Measurements from ENCODE around the gene VIPAS39. TPM values are rescaled to one million over a fixed set of nuclear protein-coding genes. Genes with fewer than 3 reads are reported as not detected.

The VIPAS39 gene
- total and polyA plus RNA-seq, 9 of the 15 experiments (the other 6 are each of a cell fraction or from before 2014, with no cell fraction given) = 5.7 to 25.6 (median 9.9) TPM

DNA sequence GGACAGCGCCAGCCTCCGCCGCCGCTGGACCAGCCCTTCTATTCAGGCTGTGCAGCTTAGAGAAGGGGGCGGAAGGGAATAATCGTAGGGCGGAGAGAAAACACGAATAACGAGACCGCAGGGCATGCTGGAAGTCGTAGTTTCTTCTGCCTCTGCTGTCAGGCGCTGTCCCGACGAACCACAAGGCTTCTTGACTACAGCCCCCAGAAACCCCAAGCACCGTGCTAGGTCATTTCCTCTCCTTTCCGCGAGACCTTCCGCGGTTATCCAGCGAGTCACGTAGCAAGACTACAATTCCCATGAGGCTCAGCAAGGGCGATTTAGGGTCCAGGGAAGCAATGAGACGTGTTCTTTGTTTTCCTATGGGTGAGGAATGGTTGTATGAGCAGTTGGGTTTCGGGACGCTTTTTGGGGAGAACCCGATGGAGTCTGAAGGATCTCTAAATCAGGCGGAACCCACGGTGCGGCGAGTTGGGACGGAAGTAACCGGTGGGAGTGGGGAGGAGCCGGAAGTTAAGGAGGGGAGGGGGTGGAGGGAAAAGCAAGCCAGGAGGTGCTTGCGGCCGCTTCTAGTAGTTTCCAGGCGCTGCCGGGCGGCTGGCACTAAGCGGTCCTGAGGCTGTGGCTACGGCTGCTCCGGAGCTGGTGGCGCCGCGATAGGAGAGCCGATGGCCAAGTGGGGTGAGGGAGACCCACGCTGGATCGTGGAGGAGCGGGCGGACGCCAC is at the start of gene VIPAS39, which contains the start of gene AHSA1 (continued):
- TF ChIP-seq PHF21A (IDR thresholded peaks at IDR 0.05; ENCODE audit: borderline replicate concordance, low read depth) (no peak), TAF9B (IDR thresholded peaks at IDR 0.05; ENCODE audit: partially characterized antibody) (peak; percentile 25), HMGXB4 (CRISPR knock-in tag; IDR thresholded peaks at IDR 0.05) (no peak), HNRNPK (IDR thresholded peaks at IDR 0.05; ENCODE audit: low read depth, low read length, poor library complexity, severe bottlenecking) (no peak), POLR3G (IDR thresholded peaks at IDR 0.05; ENCODE audit: extremely low read depth, insufficient read length, insufficient replicate concordance) (no peak), MYC (IDR thresholded peaks at IDR 0.05; ENCODE audit: low read depth, low read length) (no peak), MYC (CRISPR knock-in tag; IDR thresholded peaks at IDR 0.05; ENCODE audit: borderline replicate concordance, low read depth) (no peak), XRCC4 (IDR thresholded peaks at IDR 0.05; ENCODE audit: extremely low read depth, insufficient read depth, insufficient read length) (no peak), USF2 (CRISPR knock-in tag; IDR thresholded peaks at IDR 0.05) (no peak), DDX20 (tag; IDR thresholded peaks at IDR 0.05; ENCODE audit: low read depth) (no peak), ZNF134 (CRISPR knock-in tag; conservative IDR thresholded peaks at IDR 0.05) (no peak), MIER1 (IDR thresholded peaks at IDR 0.05; ENCODE audit: low read depth) (no peak), MXI1 (IDR thresholded peaks at IDR 0.05; ENCODE audit: low read depth, low read length) (no peak; the same call in 1 of the 2 replicates), GTF2F1 (IDR thresholded peaks at IDR 0.05; ENCODE audit: low read depth, low read length) (no peak), RFX1 (IDR thresholded peaks at IDR 0.05) (no peak), ZKSCAN8 (CRISPR knock-in tag; IDR thresholded peaks at IDR 0.05) (no peak)
- TF ChIP-seq, protein P1, sequence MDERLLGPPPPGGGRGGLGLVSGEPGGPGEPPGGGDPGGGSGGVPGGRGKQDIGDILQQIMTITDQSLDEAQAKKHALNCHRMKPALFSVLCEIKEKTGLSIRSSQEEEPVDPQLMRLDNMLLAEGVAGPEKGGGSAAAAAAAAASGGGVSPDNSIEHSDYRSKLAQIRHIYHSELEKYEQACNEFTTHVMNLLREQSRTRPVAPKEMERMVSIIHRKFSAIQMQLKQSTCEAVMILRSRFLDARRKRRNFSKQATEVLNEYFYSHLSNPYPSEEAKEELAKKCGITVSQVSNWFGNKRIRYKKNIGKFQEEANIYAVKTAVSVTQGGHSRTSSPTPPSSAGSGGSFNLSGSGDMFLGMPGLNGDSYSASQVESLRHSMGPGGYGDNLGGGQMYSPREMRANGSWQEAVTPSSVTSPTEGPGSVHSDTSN (CRISPR knock-in tag; IDR thresholded peaks at IDR 0.05; ENCODE audit: low read depth) = no peak
- TF ChIP-seq, protein P1 (tag; conservative IDR thresholded peaks at IDR 0.05; ENCODE audit: low read depth) = no peak
- TF ChIP-seq, protein P2, sequence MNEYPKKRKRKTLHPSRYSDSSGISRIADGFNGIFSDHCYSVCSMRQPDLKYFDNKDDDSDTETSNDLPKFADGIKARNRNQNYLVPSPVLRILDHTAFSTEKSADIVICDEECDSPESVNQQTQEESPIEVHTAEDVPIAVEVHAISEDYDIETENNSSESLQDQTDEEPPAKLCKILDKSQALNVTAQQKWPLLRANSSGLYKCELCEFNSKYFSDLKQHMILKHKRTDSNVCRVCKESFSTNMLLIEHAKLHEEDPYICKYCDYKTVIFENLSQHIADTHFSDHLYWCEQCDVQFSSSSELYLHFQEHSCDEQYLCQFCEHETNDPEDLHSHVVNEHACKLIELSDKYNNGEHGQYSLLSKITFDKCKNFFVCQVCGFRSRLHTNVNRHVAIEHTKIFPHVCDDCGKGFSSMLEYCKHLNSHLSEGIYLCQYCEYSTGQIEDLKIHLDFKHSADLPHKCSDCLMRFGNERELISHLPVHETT (CRISPR knock-in tag; conservative IDR thresholded peaks at IDR 0.05 in 1 of 2, IDR thresholded peaks at IDR 0.05 in 1 of 2) = peak in 1 of 2 experiments; percentile 51; a peak in 1 of 4 replicates
- TF ChIP-seq, protein P3, sequence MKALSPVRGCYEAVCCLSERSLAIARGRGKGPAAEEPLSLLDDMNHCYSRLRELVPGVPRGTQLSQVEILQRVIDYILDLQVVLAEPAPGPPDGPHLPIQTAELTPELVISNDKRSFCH (CRISPR knock-in tag; IDR thresholded peaks at IDR 0.05) = no peak
- TF ChIP-seq, protein P3 (tag; IDR thresholded peaks at IDR 0.05) = no peak; the same call in 1 of the 2 replicates
